T-helper 2 cell treated with Interferon-gamma antibody and Interleukin-4, amounts not matched to agents 5 μg/mL and 100 μg/mL, for 36 hours (primary cell): ENCODE measurements around the gene HSD17B8.

Experiments used
- DNase-seq: peaks from one replicate; pipeline ENCODE4 v3.0.0; 2021; ENCODE audit warnings: low spot score
- H3K27ac Mint-ChIP-seq: one replicate; pipeline ENCODE4 v1.8.0; 2021; ENCODE audit warnings: mild to moderate bottlenecking, mixed read lengths
- H3K27me3 Mint-ChIP-seq: one replicate; pipeline ENCODE4 v1.8.0; 2021; ENCODE audit warnings: low read depth, mixed read lengths
- H3K36me3 Mint-ChIP-seq: one replicate; pipeline ENCODE4 v1.8.0; 2021; ENCODE audit warnings: low read depth, mixed read lengths
- H3K4me1 Mint-ChIP-seq: one replicate; pipeline ENCODE4 v1.8.0; 2021; ENCODE audit warnings: low read depth, mixed read lengths
- H3K4me3 Mint-ChIP-seq: one replicate; pipeline ENCODE4 v1.8.0; 2022; ENCODE audit warnings: mild to moderate bottlenecking, moderate library complexity, mixed read lengths
- H3K9me3 Mint-ChIP-seq: one replicate; pipeline ENCODE4 v1.8.0; 2021; ENCODE audit warnings: mixed read lengths

HSD17B8 gene

GRCh38 chr6:33201935-33202334 is 2.5 kb upstream of the HSD17B8 start:
- Mint-ChIP-seq H3K27ac (peak overlapping the region; percentile 98), H3K4me3 (peak overlapping the region; percentile 100), H3K4me1 (peaks cover 59% of the 10 kb centered on the region), H3K27me3 (no peaks in the 10 kb centered on the region), H3K36me3 (peaks cover 49% of the 10 kb centered on the region), H3K9me3 (no peaks in the 10 kb centered on the region)
- no peak for DNase-seq

- Mint-ChIP-seq H3K36me3 (peaks cover 42% of the 10 kb centered on the region), H3K27me3 (no peaks in the 10 kb centered on the region), H3K9me3 (no peaks in the 10 kb centered on the region), H3K27ac (peak overlapping the region; percentile 15), H3K4me1 (peaks cover 55% of the 10 kb centered on the region), H3K4me3 (peak overlapping the region; percentile 35)
- DNase-seq = no peak
These were observed 1.7 kb upstream of the HSD17B8 start for GRCh38 chr6:33202799-33203198.

- H3K4me3 Mint-ChIP-seq = peak overlapping the region; percentile 96
- peaks cover 40% of the 10 kb centered on the region for H3K36me3 Mint-ChIP-seq
- H3K4me1 Mint-ChIP-seq = peaks cover 53% of the 10 kb centered on the region
- DNase-seq = no peak
- H3K9me3 Mint-ChIP-seq = no peaks in the 10 kb centered on the region
- H3K27ac Mint-ChIP-seq = peak overlapping the region; percentile 74
- H3K27me3 Mint-ChIP-seq = no peaks in the 10 kb centered on the region
These were observed 851 bp upstream of the HSD17B8 start for GRCh38 chr6:33203443-33204164.

- Mint-ChIP-seq H3K27me3 (no peaks in the 10 kb centered on the region), H3K27ac (peak overlapping the region; percentile 75), H3K36me3 (peaks cover 38% of the 10 kb centered on the region), H3K4me3 (peak overlapping the region; percentile 96), H3K9me3 (no peaks in the 10 kb centered on the region), H3K4me1 (peaks cover 53% of the 10 kb centered on the region)
- no peak for DNase-seq
These were observed 365 bp upstream of the HSD17B8 start for GRCh38 chr6:33204165-33204414.

- Mint-ChIP-seq H3K4me1 (peaks cover 52% of the 10 kb centered on the region), H3K36me3 (peaks cover 43% of the 10 kb centered on the region), H3K4me3 (peak overlapping the region; percentile 96), H3K9me3 (no peaks in the 10 kb centered on the region), H3K27ac (peak overlapping the region; percentile 96), H3K27me3 (no peaks in the 10 kb centered on the region)
- peak; percentile 74 for DNase-seq
These were observed 954 bp downstream of the HSD17B8 start for GRCh38 chr6:33205191-33206026.

DNA sequence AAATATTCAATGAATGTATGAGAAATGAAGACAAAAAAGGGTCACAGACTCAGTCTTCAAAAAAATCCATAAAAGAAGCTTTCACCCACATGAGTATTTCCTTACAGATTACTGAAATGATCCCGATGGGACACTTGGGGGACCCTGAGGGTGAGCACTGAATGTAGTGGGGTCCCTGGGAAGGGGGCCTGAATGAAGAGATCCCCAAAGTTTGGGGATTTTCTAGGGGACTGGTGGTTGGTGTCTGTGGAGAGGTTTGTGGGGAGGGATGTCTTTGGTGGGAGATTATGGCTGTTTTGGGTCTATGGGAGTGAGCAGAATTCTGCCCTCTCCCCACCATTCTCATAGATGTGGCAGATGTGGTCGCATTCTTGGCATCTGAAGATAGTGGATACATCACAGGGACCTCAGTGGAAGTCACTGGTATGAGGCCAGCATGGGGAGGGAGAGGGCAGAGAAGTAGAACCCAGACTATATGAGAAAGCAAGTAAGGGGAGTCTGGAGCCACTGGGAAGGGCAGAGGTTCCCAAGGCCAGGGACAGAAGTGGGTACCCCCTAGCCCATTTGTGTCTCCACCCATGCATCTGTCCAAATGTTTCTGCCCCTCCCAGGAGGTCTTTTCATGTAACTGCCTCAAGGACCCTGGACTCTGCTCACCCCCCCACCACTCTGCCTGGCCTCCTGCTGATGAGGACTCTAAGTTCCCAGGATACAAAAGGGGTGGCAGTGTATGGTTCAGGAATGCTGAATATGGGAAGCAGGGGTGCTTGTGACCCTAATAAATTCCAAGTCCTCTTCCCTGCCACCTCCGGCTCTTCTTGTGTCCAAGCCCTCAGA is 1.8 kb downstream of the HSD17B8 start:
- no peak for DNase-seq
- peak overlapping the region; percentile 96 for H3K4me3 Mint-ChIP-seq
- H3K27me3 Mint-ChIP-seq = no peaks in the 10 kb centered on the region
- peaks cover 42% of the 10 kb centered on the region for H3K36me3 Mint-ChIP-seq
- H3K27ac Mint-ChIP-seq = peak overlapping the region; percentile 96
- H3K9me3 Mint-ChIP-seq = no peaks in the 10 kb centered on the region
- H3K4me1 Mint-ChIP-seq = peaks cover 49% of the 10 kb centered on the region

DNA sequence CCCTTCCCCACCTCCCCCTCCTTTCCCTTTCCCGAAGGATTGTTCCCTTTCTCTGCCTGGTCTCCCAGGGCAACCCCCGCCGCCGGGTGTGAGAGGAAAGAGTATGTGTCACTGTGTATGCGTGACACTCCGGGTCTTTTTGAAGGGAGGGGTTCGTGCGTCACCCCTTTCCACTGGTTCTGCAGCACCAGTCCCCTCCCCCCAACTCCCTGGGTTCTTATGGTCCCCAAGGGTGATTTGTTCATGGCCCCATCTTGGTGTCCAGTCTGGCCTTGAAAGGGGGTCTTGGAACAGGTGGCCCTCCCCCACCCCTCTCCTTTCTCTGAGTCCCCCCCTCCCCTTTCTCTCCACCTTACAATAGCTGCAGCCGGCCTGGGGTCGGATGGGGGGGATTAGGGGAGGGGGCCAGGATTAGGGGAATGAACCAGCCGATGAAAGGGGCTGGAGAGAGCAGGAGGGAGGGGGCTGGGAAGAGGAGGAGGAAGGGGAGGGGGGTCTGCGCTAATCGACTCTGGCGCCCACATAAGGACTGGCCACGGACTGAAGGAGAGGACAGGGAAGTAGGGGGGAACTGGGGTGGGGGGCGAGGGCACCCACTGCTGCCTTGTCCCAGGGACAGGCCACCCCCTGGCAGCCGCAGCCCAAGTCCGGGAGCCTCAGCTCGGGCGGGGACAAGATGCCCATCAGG is 2.6 kb downstream of the HSD17B8 start:
- Mint-ChIP-seq H3K4me3 (peak overlapping the region; percentile 96), H3K9me3 (no peaks in the 10 kb centered on the region), H3K27ac (peak overlapping the region; percentile 93), H3K4me1 (peaks cover 43% of the 10 kb centered on the region), H3K27me3 (peaks cover under 1% of the 10 kb centered on the region), H3K36me3 (peaks cover 37% of the 10 kb centered on the region)
- DNase-seq = no peak

DNA sequence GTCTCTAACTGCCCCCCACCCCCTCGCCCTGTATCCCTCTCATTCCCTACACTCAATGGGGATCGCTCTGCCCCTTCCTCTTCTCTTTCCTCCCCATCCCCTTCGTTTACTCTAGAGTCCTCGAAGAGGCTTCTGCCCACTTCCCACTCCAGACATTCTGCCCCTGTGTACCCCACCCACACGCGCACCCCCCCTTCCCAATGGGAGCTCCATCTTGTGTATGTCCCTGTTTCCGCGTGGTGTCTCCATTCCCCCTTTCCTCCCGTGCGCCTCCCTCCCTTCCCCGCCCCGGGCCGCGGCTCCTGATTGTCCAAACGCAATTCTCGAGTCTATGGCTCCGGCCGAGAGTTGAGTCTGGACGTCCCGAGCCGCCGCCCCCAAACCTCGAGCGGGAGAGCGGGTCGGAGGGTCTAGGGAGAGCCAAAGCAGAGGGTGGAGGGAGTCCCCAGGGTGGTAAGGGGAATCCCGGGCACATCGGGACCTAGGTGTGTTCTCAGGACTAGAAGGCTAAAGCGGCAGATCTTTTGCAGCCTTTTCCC is 3.2 kb downstream of the HSD17B8 start:
- H3K4me1 Mint-ChIP-seq = peaks cover 40% of the 10 kb centered on the region
- H3K27me3 Mint-ChIP-seq = peaks cover 7% of the 10 kb centered on the region
- H3K4me3 Mint-ChIP-seq = peak overlapping the region; percentile 87

DNA sequence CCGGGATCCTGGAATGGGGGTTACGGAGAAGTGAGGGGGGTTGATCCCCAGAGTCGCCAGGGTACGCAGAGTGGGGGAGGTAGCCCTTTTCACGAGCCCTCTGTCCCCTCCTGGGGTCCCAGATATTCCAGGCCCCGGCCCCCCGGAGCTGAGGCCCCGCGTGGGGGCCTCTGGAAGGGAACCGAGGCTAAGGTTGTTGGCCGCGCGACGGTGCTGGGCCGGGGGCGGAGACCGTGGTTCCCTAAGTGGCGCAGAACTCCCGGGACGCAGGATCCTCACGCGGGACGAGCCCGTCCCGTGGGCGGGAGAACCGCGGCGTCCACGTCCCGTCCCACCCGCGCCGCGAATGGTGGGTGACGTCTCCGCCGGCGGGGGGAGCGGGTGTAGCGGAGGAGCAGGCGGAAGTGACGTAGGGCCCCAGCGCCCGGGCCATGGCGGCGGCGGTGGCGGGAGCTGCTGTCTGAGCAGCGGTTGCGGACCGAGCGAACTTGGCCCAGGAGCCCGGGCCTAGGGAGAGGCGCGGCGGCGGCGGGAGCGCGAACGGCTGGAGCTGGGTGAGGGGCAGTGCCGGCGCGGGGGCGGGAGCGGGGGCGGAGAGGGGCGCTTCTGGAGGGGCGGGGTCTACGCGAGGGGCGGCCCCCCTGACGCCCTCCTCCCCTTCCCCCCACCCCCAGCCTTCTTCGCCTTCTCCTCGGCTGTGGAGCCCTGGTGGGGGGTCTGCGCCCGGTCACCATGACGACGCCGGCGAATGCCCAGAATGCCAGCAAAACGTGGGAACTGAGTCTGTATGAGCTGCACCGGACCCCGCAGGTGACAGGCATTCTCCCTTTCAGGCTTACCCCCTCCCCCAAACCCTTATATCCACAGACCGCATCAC is 3.9 kb downstream of the HSD17B8 start, which contains the start of gene RING1:
TSS of gene RING1 (plus strand) at position 410 of the 877 bp plus-strand sequence. CDS start at position 733, 323 bp downstream.
- H3K4me3 Mint-ChIP-seq = peak within 1 kb of the TSS; percentile 87
- peaks cover 44% of the 10 kb centered on the region for H3K4me1 Mint-ChIP-seq
- peak; percentile 85 for DNase-seq
- no peaks in the 10 kb centered on the region for H3K9me3 Mint-ChIP-seq
- peaks cover 33% of the 10 kb centered on the region for H3K36me3 Mint-ChIP-seq
- H3K27ac Mint-ChIP-seq = peak within 1 kb of the TSS; percentile 93
- peaks cover 13% of the 10 kb centered on the region for H3K27me3 Mint-ChIP-seq

More for the DNA sequence above, 3.2 kb downstream of the HSD17B8 start:
- no peak for DNase-seq
- peaks cover 37% of the 10 kb centered on the region for H3K36me3 Mint-ChIP-seq
- H3K27ac Mint-ChIP-seq = peak overlapping the region; percentile 93
- no peaks in the 10 kb centered on the region for H3K9me3 Mint-ChIP-seq

DNA sequence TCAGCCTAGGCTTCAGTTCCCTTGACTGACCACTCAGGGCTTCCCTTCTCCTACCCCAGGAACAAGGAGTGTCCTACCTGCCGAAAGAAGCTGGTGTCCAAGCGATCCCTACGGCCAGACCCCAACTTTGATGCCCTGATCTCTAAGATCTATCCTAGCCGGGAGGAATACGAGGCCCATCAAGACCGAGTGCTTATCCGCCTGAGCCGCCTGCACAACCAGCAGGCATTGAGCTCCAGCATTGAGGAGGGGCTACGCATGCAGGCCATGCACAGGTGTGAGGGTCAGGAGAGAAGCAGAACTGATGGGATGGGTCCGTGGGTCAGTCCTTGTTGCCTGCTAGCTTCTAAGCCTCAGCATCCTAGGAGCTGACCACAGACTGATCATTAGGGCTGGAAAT is 5.4 kb downstream of the HSD17B8 start:
- Mint-ChIP-seq H3K27me3 (peaks cover 25% of the 10 kb centered on the region), H3K27ac (no peak overlapping the region), H3K9me3 (no peaks in the 10 kb centered on the region), H3K36me3 (peaks cover 23% of the 10 kb centered on the region), H3K4me1 (peaks cover 40% of the 10 kb centered on the region), H3K4me3 (no peak overlapping the region)
- DNase-seq = no peak

DNA sequence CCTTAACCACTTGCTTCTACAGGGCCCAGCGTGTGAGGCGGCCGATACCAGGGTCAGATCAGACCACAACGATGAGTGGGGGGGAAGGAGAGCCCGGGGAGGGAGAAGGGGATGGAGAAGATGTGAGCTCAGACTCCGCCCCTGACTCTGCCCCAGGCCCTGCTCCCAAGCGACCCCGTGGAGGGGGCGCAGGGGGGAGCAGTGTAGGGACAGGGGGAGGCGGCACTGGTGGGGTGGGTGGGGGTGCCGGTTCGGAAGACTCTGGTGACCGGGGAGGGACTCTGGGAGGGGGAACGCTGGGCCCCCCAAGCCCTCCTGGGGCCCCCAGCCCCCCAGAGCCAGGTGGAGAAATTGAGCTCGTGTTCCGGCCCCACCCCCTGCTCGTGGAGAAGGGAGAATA is 6.7 kb downstream of the HSD17B8 start:
- H3K27me3 Mint-ChIP-seq = peaks cover 29% of the 10 kb centered on the region
- H3K4me1 Mint-ChIP-seq = peaks cover 30% of the 10 kb centered on the region
- no peak overlapping the region for H3K27ac Mint-ChIP-seq
- peaks cover 22% of the 10 kb centered on the region for H3K36me3 Mint-ChIP-seq
- DNase-seq = no peak
- no peak overlapping the region for H3K4me3 Mint-ChIP-seq
- no peaks in the 10 kb centered on the region for H3K9me3 Mint-ChIP-seq

DNA sequence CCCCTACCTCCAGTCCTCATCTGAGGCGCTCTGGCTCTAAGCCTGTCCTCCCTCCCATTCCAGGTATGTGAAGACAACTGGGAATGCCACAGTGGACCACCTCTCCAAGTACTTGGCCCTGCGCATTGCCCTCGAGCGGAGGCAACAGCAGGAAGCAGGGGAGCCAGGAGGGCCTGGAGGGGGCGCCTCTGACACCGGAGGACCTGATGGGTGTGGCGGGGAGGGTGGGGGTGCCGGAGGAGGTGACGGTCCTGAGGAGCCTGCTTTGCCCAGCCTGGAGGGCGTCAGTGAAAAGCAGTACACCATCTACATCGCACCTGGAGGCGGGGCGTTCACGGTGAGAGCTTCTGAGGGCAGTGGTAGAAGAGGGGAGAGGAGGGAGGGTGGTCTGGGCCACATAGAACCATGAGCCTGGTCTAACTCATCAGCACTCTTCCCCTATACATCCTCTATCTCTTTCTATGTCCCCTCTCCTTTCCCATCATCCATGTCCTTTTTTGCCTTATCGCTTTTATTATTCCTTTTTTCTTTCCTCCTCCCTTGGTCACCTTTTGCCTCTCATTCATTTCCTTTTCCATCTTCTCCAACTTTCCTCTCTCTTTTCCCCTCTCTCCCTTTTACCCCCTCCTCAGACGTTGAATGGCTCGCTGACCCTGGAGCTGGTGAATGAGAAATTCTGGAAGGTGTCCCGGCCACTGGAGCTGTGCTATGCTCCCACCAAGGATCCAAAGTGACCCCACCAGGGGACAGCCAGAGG is 7.4 kb downstream of the HSD17B8 start:
- Mint-ChIP-seq H3K36me3 (peaks cover 22% of the 10 kb centered on the region), H3K27ac (no peak overlapping the region), H3K9me3 (no peaks in the 10 kb centered on the region), H3K4me3 (no peak overlapping the region), H3K27me3 (peaks cover 29% of the 10 kb centered on the region), H3K4me1 (peaks cover 28% of the 10 kb centered on the region)
- DNase-seq = no peak
